HEK293T (cell line): ENCODE measurements around the gene ALDH1A3.

Experiments used
- CTCF ChIA-PET: fragments of 350-600 bp; formaldehyde crosslinking; extraction: SDS; loops from one replicate; lab custom pipeline; 2021; ENCODE audit warnings: antibody characterized with exemption, inconsistent platforms; lab: Yijun Ruan, JAX
- POLR2A ChIA-PET: fragments of 350-600 bp; formaldehyde crosslinking; extraction: SDS; loops from one replicate; lab custom pipeline; 2020; ENCODE audit warnings: antibody characterized with exemption, inconsistent platforms; lab: Yijun Ruan, JAX
- DNase-seq: peaks from one replicate; pipeline ENCODE4 v3.0.0; 2012; ENCODE audit warnings: mixed read lengths; ENCODE audit errors: extremely low spot score
- ARNT ChIP-seq: fragments of 450-650 bp; IDR thresholded peaks from 2 replicates; pipeline ENCODE4 v1.6.1; 2017; ENCODE audit warnings: mild to moderate bottlenecking
- BHLHE40 ChIP-seq: fragments of 450-650 bp; IDR thresholded peaks from 2 replicates; pipeline ENCODE4 v1.6.1; 2016; ENCODE audit warnings: mild to moderate bottlenecking, moderate library complexity, borderline replicate concordance
- CTBP1 ChIP-seq: fragments of 450-650 bp; IDR thresholded peaks from 2 replicates; pipeline ENCODE4 v1.6.1; 2016; ENCODE audit warnings: borderline replicate concordance
- ELF4 ChIP-seq: fragments of 450-650 bp; IDR thresholded peaks from 2 replicates; pipeline ENCODE4 v1.6.1; 2017; ENCODE audit warnings: antibody characterized with exemption
- FOXA1 ChIP-seq: fragments of 450-650 bp; IDR thresholded peaks from 2 replicates; pipeline ENCODE4 v1.6.1; 2016; ENCODE audit warnings: mild to moderate bottlenecking
- FOXK2 ChIP-seq: fragments of 450-650 bp; IDR thresholded peaks from 2 replicates; pipeline ENCODE4 v1.6.1; 2016; ENCODE audit warnings: mild to moderate bottlenecking
- FOXM1 ChIP-seq: fragments of 450-650 bp; IDR thresholded peaks from 2 replicates; pipeline ENCODE4 v1.6.1; 2017; ENCODE audit warnings: mild to moderate bottlenecking, borderline replicate concordance
- HDGF ChIP-seq: fragments of 450-650 bp; IDR thresholded peaks from 2 replicates; pipeline ENCODE4 v1.6.1; 2017; ENCODE audit warnings: antibody characterized with exemption, borderline replicate concordance
- L3MBTL2 ChIP-seq: fragments of 450-650 bp; conservative IDR thresholded peaks from 2 replicates; pipeline ENCODE4 v1.6.1; 2016; ENCODE audit warnings: mild to moderate bottlenecking
- LEF1 ChIP-seq: fragments of 450-650 bp; IDR thresholded peaks from 2 replicates; pipeline ENCODE4 v1.6.1; 2017; ENCODE audit warnings: mild to moderate bottlenecking, borderline replicate concordance
- NFRKB ChIP-seq: fragments of 450-650 bp; IDR thresholded peaks from 2 replicates; pipeline ENCODE4 v1.6.1; 2016; ENCODE audit warnings: mild to moderate bottlenecking, moderate library complexity
- SP1 ChIP-seq: fragments of 450-650 bp; IDR thresholded peaks from 2 replicates; pipeline ENCODE4 v1.6.1; 2017
- SUZ12 ChIP-seq: fragments of 450-650 bp; IDR thresholded peaks from 2 replicates; pipeline ENCODE4 v1.6.1; 2016; ENCODE audit warnings: mild to moderate bottlenecking
- TARDBP ChIP-seq: fragments of 450-650 bp; IDR thresholded peaks from 2 replicates; pipeline ENCODE4 v1.6.1; 2016
- ZNF384 ChIP-seq: fragments of 450-650 bp; IDR thresholded peaks from 2 replicates; pipeline ENCODE4 v1.6.1; 2016
- TF ChIP-seq, protein P1 (sequence below): fragments of 450-650 bp; IDR thresholded peaks from 2 replicates; pipeline ENCODE4 v1.6.1; 2016

ALDH1A3 gene

DNA sequence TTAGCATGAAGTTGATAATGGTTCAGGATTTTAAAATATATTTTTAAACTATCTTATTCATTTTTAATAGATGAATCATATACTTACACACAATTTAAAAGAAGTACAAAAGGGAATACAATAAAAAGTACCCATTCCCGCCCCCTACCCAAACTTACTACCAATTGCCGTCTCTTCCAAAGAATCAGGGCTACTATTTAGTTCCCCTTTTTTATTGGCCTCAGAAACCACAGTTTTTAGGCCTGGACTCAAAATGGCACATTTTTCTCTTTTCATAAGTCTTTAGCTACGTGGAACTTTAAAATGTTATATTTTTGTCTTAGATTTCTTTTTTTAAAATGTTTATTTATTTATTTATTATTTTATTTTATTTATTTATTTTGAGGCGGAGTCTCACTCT is 57.5 kb downstream of the ALDH1A3 start:
- no peak for TF ChIP-seq HDGF
- TF ChIP-seq BHLHE40 = no peak
- no peak for TF ChIP-seq ELF4
- TF ChIP-seq TARDBP = no peak
- no peak for TF ChIP-seq SUZ12
- TF ChIP-seq NFRKB = no peak
- no peak for TF ChIP-seq CTBP1
- no peak for TF ChIP-seq FOXK2
- no peak for TF ChIP-seq FOXA1
- no peak for TF ChIP-seq SP1
- TF ChIP-seq FOXM1 = no peak
- ChIA-PET POLR2A (no interaction called here), CTCF (no interaction called here)
- DNase-seq = no peak

GRCh38 chr15:100939791-100940190 is 60.2 kb downstream of the ALDH1A3 start:
- ChIA-PET POLR2A (no interaction called here), CTCF (no interaction called here)
- no peak for TF ChIP-seq FOXA1
- TF ChIP-seq SUZ12 = no peak
- no peak for TF ChIP-seq SP1
- TF ChIP-seq BHLHE40 = no peak
- TF ChIP-seq, protein P1, sequence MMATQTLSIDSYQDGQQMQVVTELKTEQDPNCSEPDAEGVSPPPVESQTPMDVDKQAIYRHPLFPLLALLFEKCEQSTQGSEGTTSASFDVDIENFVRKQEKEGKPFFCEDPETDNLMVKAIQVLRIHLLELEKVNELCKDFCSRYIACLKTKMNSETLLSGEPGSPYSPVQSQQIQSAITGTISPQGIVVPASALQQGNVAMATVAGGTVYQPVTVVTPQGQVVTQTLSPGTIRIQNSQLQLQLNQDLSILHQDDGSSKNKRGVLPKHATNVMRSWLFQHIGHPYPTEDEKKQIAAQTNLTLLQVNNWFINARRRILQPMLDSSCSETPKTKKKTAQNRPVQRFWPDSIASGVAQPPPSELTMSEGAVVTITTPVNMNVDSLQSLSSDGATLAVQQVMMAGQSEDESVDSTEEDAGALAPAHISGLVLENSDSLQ = no peak
- TF ChIP-seq LEF1 = no peak
- no peak for TF ChIP-seq ELF4
- TF ChIP-seq ARNT = no peak
- no peak for TF ChIP-seq NFRKB
- no peak for TF ChIP-seq HDGF
- no peak for TF ChIP-seq CTBP1
- no peak for DNase-seq

GRCh38 chr15:100940767-100941379 is 61.2 kb downstream of the ALDH1A3 start:
- TF ChIP-seq ELF4 (no peak), ARNT (no peak)
- POLR2A ChIA-PET = no interaction called here
- CTCF ChIA-PET = interaction anchor here (0.7 to 1.5 kb wide), 3 partner anchors 37 to 67 kb away, joined by 3 to 4 read pairs (median 4); no protein-coding TSS in a partner anchor
- DNase-seq = no peak

DNA sequence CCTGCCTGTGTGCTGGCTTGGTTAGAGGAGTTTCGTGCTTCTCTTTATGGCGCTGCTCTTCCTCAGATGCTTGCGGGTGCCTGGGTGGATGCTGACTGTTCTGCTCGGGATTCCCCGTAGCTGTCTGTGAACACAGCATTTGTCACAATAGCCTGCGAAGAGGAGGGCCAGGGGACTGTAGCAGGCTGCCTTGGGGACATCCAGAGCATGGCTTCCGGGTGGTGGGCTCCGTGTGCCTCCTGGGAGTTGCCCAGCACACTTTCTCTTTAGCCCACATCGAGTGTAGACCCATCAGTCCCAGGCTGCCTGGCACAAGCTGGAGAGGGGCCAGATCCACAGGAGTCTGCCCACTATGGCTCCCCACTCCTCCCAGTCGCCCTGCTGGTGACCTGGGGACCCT is 61.9 kb downstream of the ALDH1A3 start:
- TF ChIP-seq LEF1 (no peak), HDGF (no peak), BHLHE40 (no peak), SUZ12 (no peak), ARNT (no peak), FOXA1 (no peak), TARDBP (no peak), L3MBTL2 (no peak), ELF4 (no peak)
- POLR2A ChIA-PET = no interaction called here
- CTCF ChIA-PET = interaction anchor here (1.1 to 1.5 kb wide), 2 partner anchors 42 to 66 kb away, joined by 4 read pairs; no protein-coding TSS in a partner anchor

DNA sequence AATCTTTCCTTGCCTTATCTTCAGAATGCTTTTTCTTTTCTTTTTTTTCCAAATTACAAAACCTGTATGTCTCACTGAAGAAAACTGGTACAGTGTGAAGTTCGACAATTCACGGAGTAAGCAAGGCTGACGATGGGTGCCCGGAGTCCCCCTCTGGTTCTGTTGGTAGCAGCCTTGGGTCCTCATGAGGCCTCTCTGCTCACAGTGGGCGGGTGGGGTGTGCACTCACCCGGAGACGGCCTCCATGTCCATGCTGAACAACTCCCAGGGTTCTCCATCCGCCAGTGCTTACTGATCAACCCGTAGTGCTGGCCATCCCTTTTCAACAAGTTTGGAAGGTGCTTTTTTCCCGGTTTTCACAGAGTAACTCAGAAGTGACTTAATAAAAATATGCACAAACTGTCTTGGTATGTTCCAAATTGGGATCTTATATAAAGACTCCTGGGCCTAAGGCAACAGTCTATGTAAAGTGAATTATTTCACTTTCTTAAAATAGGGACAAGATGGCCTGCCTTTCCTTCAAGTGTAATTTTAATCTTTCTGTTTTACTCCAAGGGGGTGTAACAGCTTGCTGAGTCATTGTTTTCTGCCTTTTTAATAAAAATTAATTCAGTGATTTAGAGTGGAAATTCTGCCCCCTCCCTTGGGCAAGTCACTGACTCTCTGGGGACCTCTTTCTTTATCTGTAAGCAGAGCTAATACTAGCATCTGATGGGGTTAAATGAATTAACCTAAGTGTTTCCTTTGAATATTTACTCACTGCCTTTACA is 63.2 kb downstream of the ALDH1A3 start:
- DNase-seq = no peak
- POLR2A ChIA-PET = no interaction called here
- TF ChIP-seq FOXA1 (no peak), TARDBP (no peak), L3MBTL2 (no peak), HDGF (no peak), SUZ12 (no peak), FOXK2 (no peak), BHLHE40 (no peak), ELF4 (no peak), SP1 (no peak), FOXM1 (no peak), ZNF384 (no peak), ARNT (no peak), NFRKB (no peak)
- TF ChIP-seq, protein P1 = no peak
- CTCF ChIA-PET = interaction anchor here (1.5 kb wide), 1 partner anchor 40 kb away, joined by 4 read pairs; no protein-coding TSS in a partner anchor

More for the DNA sequence above, 61.9 kb downstream of the ALDH1A3 start:
- DNase-seq = no peak

DNA sequence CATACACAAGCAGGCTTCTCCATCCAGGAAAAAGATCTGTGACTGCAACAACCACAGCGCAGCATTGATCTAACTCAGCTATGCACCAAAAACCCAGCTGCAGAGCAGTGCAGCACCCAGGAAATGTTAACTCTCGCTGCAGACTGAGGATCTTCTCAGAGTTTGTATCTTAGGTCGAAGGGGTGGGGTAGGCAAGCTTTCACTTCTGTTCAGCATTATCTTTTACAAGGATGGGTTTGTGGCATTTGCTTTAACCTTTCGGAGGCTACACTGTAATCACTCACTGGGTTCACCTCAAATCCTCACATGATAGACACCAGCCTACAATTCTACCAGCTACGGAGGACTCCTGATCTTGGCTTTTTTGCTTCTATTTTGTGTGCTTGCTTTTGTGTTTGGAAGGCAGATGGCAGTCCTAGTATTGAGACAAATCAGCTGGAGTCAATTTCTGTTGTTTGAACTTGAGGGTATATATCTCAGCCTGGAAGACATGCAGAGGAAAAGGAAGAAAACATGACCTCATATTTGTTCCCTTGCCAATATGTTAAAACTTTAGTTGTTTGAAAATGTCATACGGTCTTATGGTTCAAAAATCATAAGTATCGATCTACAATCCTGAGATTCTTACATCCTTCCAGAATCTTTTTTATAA is 64.7 kb downstream of the ALDH1A3 start:
- ChIA-PET POLR2A (no interaction called here), CTCF (interaction anchor here (0.8 to 0.9 kb wide), 2 partner anchors 64 to 289 kb away, joined by 3 to 4 read pairs; no protein-coding TSS in a partner anchor)
- no peak for DNase-seq
- TF ChIP-seq FOXK2 = no peak
- no peak for TF ChIP-seq CTBP1
- no peak for TF ChIP-seq NFRKB
- TF ChIP-seq L3MBTL2 = no peak
- no peak for TF ChIP-seq SP1
- no peak for TF ChIP-seq BHLHE40
- TF ChIP-seq ELF4 = no peak
- TF ChIP-seq TARDBP = no peak
- TF ChIP-seq ARNT = no peak
